GM18861 (cell line): ENCODE measurements around the gene CHST9.

ENCODE experiments used
- ATAC-seq: cut with Tn5 transposase; IDR thresholded peaks from one replicate; pipeline ENCODE4 v1.9.1; 2021; ENCODE audit not compliant: unreplicated experiment

Gene CHST9

GRCh38 chr18:26875040-26875654, 310.0 kb downstream of the CHST9 start:
- no peak for ATAC-seq

DNA sequence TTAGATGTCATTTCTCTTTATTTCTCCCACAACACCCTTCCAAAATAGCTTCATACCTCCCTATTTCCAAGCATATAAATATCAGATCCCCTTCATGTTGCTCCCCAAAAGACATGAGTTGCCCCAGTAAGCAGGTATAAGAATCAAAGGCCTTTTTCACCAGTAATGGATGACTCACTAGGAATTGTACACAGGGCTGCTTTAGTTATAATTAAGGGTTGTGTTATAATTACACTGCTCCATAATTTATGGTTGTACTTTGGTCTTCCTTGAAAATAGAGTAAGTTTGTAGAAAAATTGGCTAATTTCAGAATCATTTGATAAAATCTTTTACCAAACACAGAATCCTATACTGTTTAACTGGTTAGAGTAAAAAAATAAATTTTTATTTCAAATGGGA, 310.8 kb downstream of the CHST9 start:
- no peak for ATAC-seq

DNA sequence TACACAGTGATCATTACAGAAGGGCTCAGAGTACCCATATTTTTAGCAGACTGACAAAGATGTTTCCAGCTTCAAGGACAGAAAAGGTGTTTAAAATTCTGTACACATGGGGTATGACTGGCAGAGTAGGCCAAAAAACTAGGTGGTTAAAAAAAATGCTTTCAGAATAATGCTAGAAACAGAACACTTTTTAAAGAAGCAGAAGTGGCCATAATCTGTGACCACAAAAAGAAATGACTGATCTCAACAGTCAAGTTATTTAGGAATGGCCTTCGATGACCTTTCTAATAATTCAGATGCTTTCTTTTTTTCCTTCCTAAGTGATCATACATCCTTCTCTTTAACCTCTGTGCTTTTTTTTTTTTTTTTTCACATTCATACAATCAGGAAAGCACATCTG, 315.5 kb downstream of the CHST9 start:
- no peak for ATAC-seq

- no peak for ATAC-seq
Measured at GRCh38 chr18:26868968-26869586, 316.0 kb downstream of the CHST9 start.

GRCh38 chr18:26867471-26867870, 317.6 kb downstream of the CHST9 start:
- no peak for ATAC-seq

DNA sequence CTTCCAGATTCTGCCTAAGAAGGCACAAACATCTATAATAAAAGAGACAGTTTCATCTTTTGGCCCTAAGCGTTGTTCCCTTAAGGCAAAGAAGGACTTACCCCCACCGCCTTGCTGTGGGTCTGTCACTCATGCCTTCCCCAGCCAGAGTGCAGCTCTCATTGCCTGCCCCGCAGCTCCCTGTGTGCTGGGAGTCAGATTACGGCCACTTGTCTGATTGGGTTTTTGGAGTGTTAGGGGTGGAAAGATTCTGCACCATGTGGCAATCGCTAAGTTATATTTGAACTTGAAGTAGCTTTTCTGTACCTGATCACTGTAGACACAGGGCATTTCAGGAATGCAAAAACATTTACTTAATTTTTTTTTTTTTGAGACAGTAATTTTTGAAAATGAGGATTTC, 319.6 kb downstream of the CHST9 start, which contains the start of gene AQP4:
Gene AQP4, minus strand, starts transcription at position 151 of the 400 bp plus-strand sequence. Its CDS starts 18 bp downstream, at position 133.
- no peak for ATAC-seq

DNA sequence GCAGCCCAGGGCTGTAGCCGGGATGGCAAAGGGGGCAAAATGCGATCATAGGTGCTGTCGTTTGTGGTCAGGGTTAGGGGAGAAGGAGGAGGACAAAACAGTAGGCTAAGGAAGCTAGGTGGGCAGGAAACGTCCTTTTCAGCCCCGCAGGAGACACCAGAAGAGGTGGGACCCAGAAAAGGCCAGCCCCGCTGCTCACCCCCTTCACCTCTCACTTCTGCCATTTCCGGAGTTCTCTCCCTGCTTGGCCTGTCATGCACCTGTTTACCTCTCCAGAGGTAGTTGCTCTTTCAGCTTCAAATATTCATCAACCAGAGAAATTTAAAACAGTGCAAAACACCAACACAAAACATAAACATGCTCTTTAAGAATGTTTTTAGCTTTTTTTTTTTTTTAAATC, 320.4 kb downstream of the CHST9 start:
- no peak for ATAC-seq

- ATAC-seq: no peak
Measured at GRCh38 chr18:26863921-26864497, 321.1 kb downstream of the CHST9 start.

DNA sequence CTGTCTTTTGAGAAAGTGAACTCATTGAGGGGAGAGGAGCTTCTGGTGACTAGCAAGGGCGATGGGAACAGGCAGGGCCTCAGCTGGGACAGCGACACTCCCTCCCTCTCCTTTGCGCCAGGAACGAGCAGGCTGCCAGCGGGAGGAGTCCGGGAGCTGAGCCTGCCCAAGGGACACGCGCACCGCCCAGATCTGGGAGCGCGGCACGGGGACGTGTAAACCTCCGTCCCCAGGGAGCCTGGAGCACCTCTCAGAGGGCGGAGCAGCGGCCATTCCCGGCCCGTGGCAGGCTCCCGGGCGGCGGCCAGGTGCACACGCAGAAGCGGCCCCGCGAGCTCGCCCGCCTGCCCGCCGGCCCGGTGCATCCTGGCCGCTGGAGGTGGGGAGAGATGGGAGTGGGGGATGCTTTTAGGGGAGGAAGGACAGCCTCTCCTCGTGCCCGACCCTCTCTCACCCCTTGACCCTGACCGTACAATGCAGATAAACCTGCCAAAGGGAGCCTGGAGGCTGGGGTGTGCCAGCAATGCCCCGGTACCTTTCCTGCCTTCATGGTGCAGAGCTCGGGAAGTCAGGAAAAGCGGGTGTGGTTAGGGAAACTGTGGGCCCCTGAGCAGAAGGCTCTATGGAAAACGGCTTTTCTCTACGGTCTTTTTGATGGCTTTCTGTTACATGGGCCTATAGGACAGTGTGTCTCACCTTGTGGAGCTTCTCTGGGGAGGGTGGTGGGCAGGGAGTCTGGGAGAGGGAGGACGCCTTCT, 321.8 kb downstream of the CHST9 start:
- no peak for ATAC-seq

- ATAC-seq: no peak
Measured at GRCh38 chr18:26862084-26862483, 323.0 kb downstream of the CHST9 start.
